ENCODE measurements around the gene MTARC2.

MTARC2 gene

DNA sequence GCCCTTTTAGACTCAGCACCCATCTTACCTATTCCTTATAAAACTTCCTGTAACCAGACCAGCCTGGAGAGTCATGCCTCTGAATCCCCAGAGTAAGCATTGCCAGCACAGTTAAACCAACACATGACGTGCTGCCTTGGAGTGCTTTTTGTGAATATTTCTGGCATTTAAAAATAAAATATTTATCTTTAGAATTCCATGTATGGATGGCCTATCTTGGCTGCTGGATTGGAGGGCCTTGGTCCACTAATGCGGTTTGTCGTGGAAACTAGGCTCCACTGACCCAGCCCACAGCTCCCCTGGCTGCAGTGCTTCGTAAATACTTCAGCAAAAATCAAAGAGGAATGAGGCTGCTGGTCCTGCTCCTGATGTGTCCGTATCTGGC is 56.1 kb downstream of the MTARC2 start:
- DNase-seq, result no peak

- no peak for DNase-seq
These were observed 58.3 kb downstream of the MTARC2 start for GRCh38 chr1:220806408-220806807.

- DNase-seq, result no peak
These were observed 59.6 kb downstream of the MTARC2 start for GRCh38 chr1:220807726-220808125.

- no peak for DNase-seq
These were observed 60.4 kb downstream of the MTARC2 start for GRCh38 chr1:220808345-220809186.

DNA sequence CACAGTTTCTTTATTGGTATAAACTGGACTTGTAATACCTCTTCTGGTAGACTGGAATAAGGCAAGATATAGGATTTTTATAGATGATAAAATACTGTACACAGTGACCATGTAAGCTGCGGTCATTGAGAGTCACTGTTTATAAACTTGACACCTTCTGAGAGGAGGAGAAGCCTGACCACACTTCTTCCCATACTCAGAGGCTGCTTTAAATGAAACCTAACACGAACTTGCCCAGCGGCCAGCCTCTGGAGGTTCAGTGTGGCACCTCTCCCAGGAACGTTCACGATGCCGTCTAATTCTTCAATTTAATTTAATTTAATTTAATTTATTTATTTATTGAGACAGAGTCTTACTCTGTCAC is 61.0 kb downstream of the MTARC2 start:
- no peak for DNase-seq

GRCh38 chr1:220809704-220810103 is 61.6 kb downstream of the MTARC2 start:
- DNase-seq, result no peak

DNA sequence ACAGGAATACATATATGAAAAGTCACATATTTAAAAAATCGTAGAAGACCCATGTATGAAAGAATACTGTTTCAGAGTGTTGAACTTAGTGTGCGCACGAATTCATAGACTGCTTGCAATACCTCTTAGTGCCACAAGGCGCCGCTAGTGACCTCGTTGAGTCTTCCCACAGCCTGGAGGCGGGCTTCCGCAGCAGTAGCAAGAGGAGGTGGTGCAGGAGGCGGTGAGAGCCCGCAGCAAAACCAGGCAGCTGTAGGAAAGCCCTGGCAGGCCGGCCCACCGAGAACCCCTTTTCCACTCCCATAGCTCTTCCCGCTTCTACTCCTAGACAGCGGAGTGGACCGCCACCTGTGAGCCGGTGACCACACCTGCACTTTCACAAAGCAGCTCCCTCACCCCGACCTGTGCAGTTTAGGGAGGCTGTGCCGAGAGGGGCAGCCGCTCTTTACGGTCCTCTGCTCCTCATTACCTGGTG is 62.1 kb downstream of the MTARC2 start:
- peak; percentile 70 for DNase-seq

GRCh38 chr1:220810963-220811362 is 62.8 kb downstream of the MTARC2 start:
- no peak for DNase-seq

DNA sequence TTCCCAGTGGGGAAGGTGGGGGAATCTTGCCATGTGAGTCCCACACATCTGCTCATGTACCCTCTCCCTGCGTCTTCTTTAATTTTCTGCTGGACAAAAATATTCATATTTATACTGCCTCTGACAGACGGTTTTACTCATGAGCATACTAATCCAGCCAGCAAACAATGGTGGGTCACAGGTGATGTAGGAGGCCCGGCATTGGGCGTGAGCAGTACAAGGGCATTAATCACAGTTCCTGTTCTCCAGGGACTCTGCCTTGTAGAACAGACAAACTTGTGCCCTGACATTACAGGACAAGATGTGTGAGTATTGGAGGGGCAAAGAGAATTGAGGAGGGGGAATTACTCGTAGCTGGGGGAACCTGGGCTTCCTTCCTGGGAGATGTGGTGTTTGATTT is 63.6 kb downstream of the MTARC2 start:
- DNase-seq, result no peak

GRCh38 chr1:220812308-220812707 is 64.2 kb downstream of the MTARC2 start:
- no peak for DNase-seq

- DNase-seq, result no peak
These were observed 64.9 kb downstream of the MTARC2 start for GRCh38 chr1:220813013-220813412.

DNA sequence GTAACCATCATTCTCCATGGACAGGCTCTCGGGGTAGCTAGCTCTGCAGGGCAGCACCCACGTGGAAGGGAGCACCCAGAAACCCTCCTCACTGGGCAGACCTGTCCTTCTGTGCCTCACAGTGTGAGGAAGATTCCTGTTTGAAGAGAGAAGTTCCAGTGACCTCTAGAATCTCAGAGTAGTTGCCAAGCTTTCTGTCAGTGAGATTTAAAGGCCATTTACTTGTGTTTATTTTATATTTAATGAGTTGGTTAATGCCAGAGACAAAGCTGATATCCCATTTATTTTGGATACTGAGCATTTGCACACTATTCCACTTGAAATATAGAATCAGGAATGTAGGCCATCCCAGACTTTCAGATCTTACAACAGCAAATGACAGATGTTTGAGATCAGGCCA is 67.3 kb downstream of the MTARC2 start:
- no peak for DNase-seq

DNA sequence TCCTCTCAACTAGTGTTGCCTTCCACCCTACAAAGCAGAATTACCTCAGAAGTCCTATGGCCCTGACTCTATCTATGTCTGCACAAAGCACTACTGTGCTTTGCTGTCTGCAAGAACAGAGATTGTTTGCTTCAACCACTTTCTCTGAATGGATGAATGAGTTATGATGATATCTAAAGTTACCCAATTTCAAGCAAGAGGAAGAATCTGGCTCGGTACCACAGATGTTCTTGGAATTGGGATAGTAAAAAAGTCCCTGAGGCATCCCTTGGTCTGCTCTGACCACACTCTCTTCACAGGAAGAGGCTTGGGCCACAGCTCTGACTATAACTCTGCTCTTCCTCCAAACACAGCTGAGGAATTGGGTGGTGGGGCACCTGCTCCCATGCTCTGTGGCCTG is 69.8 kb downstream of the MTARC2 start:
- DNase-seq, result no peak

DNA sequence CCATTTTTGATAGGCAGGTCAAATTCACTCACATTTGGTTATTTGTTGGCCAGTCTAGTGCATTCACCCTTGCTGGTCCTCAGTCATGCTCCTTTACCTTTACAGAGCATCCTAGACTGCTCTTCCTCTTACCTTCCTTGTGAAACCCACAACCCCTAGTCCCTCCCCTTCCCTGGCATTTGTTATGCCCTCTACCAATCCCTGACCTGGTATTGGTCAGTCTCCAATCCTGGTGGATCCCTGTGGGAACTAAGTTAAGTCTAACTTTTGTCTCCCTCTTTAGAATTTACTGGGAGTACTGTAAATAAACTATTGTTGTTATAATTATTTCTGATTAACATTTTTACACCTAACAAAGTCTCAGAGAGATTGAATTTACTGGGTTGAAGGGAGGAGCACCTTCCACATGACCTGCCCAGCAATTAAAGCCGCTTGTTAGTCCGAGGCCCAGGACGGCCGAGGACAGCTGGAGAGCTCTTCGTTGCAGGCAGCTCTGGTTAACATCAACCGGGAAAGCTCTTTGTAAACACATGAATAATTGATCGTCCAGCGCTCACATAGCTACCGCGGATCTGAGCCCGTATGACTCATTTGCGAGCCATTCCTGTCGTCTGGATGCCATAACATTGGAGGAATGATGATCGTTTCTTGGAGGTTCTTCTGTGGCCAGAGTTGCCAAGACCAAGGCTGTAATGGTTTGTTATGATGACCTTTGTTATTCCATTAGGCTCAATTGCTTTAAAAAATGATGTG is 70.5 kb downstream of the MTARC2 start:
- no peak for DNase-seq

- no peak for DNase-seq
These were observed 71.4 kb downstream of the MTARC2 start for GRCh38 chr1:220819467-220820026.

DNA sequence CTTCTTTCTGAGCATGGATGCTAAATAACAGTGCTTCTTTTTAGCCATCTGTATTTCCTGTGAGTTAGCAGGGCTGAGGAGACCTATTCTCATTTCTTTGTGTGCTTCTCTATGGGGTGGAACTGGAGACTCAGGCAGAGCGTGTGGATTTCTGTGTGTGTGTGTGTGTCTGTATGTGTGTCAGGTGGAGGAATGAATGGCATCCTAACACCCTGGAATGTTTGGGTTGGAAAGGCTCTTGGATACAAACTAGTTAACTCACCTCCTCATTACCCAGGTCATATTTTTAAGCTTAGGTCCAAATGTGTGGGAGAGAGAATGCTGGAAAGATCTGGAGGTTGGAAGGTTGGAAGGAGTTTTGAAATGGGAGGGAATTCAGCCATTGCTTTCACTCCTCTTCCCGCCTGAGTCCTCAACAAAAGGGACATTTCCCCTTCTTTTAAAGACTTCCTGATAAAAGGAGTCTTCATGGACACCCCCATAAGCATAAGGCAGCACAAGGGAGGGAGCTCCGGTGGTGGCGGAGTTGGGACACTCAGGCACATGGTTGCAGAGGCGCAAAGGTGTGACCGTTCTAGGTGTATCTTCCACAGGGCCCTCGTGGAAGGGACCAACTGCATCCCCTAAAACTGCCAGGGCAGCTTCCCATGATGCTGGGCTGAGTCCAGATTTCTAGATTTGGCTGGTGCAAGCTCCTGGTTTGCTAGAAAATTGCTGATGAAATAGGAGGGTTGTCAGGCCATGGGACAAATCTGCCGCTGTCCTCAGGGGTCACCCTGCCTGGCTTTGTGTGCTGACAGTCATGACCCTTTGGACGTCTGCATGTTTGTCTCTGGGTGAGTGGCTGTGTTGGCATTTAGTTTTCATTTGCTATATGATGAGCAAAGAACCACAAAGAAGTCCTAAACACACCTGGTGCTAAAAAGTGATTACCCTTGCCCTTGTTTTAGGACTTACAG is 76.2 kb downstream of the MTARC2 start:
- no peak for DNase-seq

DNA sequence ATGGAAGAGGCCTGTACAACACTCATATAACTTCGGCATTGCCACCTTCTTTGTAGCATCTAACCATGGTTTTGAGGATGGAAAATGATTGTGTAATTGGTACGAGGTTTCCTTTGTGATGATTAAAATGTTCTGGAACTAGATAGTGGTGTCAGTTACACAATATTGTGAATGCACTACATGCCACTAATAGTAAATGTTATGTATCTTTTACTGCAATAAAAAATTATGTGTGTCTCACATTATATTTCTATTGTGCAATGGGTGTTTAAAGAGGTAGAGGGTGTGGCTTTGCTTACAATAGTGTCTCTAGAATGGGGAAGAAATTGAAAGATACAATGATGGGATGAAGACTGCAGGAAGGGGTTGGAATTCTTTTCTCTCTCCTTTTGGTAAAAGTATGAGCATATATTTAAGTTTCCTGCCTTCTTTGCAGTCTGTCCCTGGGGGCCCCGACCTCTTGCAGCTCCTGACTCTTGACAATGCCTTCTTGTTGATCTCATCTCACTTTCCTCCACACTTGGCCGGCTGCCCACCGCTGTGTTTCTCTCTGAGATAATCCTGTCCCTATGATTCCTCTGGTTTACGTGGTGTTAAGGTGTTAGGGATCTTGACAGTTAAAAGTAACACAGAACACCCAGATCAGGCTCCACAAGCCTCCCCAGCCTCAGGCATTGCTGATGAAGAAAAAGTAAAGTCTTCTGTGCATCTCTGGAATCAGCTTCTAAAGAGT is 77.9 kb downstream of the MTARC2 start:
- DNase-seq, result no peak

DNA sequence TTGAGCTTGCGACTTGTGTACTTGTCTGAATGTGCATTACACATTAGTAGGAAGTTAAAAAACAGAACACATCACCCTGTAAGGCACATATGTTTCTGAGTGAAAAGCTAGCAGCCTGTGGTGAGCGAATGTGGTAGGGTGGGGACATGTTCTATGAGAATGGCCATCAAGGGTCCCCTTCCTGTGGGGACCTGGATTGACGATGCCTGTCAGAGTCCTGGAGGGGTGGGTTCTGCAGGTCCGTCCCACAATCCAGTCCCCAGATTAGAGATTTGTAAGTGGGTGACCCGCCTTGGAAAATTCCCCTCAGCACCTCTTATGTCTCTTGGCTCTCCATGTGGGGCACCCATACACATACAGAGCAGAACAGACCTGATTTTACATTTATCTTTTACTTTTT is 78.6 kb downstream of the MTARC2 start:
- DNase-seq, result no peak

GRCh38 chr1:220827445-220828178 is 79.5 kb downstream of the MTARC2 start:
- no peak for DNase-seq

GRCh38 chr1:220828179-220828490 is 80.0 kb downstream of the MTARC2 start:
- DNase-seq, result no peak

GRCh38 chr1:220828950-220829586 is 80.9 kb downstream of the MTARC2 start:
- DNase-seq, result no peak

Data from CD4-positive, alpha-beta T cell treated with Interferon gamma for 1 hour (primary cell).